HuH-7.5 (cell line): ENCODE data around the gene VAPB.

Experiments
- DNase-seq: peaks from one replicate; pipeline ENCODE4 v3.0.0; 2011; ENCODE audit warnings: low spot score

VAPB gene

GRCh38 chr20:58482416-58482815, 93.4 kb downstream of the VAPB start:
- DNase-seq = no peak

- DNase-seq = no peak
These were observed 94.0 kb downstream of the VAPB start for GRCh38 chr20:58483051-58483450.

GRCh38 chr20:58483470-58483869, 94.4 kb downstream of the VAPB start:
- DNase-seq = no peak

GRCh38 chr20:58485393-58485792, 96.4 kb downstream of the VAPB start:
- no peak for DNase-seq

- DNase-seq = no peak
These were observed 97.2 kb downstream of the VAPB start for GRCh38 chr20:58486207-58486606.

- no peak for DNase-seq
These were observed 103.2 kb downstream of the VAPB start for GRCh38 chr20:58492074-58492718.

- no peak for DNase-seq
These were observed 103.9 kb downstream of the VAPB start for GRCh38 chr20:58492795-58493524.

- no peak for DNase-seq
These were observed 106.0 kb downstream of the VAPB start for GRCh38 chr20:58494923-58495622.

- DNase-seq = no peak
These were observed 106.8 kb downstream of the VAPB start for GRCh38 chr20:58495623-58496428.

- no peak for DNase-seq
These were observed 107.4 kb downstream of the VAPB start for GRCh38 chr20:58496429-58496769.

- no peak for DNase-seq
These were observed 108.1 kb downstream of the VAPB start for GRCh38 chr20:58497076-58497641.

GRCh38 chr20:58497724-58498469, 108.9 kb downstream of the VAPB start:
- no peak for DNase-seq

- no peak for DNase-seq
These were observed 109.5 kb downstream of the VAPB start for GRCh38 chr20:58498470-58499068.

GRCh38 chr20:58500256-58500655, 111.2 kb downstream of the VAPB start:
- DNase-seq = no peak
